Stimulated activated CD8-positive, alpha-beta memory T cell treated with anti-CD3 and anti-CD28 coated beads, Interleukin-12 subunit alpha, Interleukin-12 subunit beta, amount 100 ng/mL, for 1 hour (primary cell): ENCODE measurements around the gene RPL36.

Experiments
- DNase-seq: peaks from one replicate; pipeline ENCODE4 v3.0.0-alpha.2; 2020; ENCODE audit warnings: low read depth

RPL36 gene

GRCh38 chr19:5690125-5690954, at the start of gene RPL36:
RPL36 (plus strand) TSS chr19:5690295; CDS start chr19:5690508, 213 bp downstream.
- peak; percentile 97 for DNase-seq

- DNase-seq = no peak
Measured at GRCh38 chr19:5641171-5641570, 48.9 kb upstream of the RPL36 start.

GRCh38 chr19:5642204-5642603, 47.9 kb upstream of the RPL36 start:
- no peak for DNase-seq

- DNase-seq = no peak
Measured at GRCh38 chr19:5643060-5643459, 47.0 kb upstream of the RPL36 start.

DNA sequence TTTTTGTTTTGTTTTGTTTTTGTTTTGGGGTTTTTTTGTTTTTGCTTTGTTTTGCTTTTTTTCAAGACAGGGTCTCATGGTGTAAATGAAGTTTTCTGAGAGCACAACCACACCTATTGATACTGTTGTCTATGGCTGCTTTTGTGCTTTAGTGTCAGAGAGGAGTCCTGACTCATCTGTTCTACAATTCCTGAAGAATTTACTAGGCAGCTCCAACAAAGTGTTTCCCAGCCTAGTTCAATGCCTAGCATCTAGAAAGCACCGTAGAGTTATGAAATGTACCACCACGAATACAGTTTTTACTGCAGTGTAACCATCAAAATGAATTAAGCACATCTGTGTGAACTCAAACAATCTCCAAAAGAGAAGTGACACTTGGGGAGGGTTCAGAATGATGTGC, 46.1 kb upstream of the RPL36 start:
- DNase-seq = no peak

DNA sequence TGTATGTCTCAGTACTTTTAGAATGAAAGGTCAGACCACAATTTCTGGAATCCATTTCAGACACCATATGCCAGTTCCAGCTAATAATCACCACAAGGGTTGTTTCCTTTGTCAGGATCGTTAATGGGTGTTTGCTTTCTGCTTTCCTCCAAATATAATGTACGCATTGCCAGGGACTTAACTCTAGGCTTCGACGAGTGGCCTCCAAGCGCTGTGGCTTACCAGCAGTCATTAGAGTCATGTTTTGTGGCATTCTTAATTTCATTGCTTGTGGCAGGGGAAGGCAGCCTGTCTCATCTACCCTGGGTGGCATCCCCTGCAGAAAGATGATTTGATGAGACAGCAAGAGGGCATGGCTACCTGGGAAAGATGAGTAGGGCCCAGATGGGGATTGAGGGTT, 44.7 kb upstream of the RPL36 start:
- DNase-seq = no peak

GRCh38 chr19:5646703-5647102, 43.4 kb upstream of the RPL36 start:
- no peak for DNase-seq

- no peak for DNase-seq
Measured at GRCh38 chr19:5648464-5648863, 41.6 kb upstream of the RPL36 start.

- DNase-seq = no peak
Measured at GRCh38 chr19:5651361-5651760, 38.7 kb upstream of the RPL36 start.

- no peak for DNase-seq
Measured at GRCh38 chr19:5652261-5652660, 37.8 kb upstream of the RPL36 start.

- no peak for DNase-seq
Measured at GRCh38 chr19:5654931-5655330, 35.2 kb upstream of the RPL36 start.

DNA sequence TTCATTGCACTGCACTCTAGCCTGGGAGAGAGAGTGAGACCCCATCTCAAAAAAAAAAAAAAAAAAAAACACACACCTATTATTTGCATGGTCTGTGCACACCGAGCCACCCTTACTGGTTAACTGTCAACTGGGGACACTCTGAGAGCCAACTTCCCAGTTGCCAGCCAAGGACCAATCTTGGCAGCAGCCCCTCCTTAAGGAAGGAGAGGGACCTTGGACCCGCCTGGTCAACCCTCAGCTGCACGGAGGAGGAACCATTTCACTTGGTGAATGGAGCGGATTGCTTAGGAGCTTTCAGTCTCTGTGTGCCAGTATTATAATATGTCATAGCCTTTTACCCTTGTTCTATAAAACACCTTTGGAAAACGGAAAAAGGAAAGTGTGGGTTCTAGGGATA, 34.7 kb upstream of the RPL36 start:
- DNase-seq = no peak

- DNase-seq = no peak
Measured at GRCh38 chr19:5661483-5661882, 28.6 kb upstream of the RPL36 start.

GRCh38 chr19:5663904-5664303, 26.2 kb upstream of the RPL36 start:
- DNase-seq = no peak

DNA sequence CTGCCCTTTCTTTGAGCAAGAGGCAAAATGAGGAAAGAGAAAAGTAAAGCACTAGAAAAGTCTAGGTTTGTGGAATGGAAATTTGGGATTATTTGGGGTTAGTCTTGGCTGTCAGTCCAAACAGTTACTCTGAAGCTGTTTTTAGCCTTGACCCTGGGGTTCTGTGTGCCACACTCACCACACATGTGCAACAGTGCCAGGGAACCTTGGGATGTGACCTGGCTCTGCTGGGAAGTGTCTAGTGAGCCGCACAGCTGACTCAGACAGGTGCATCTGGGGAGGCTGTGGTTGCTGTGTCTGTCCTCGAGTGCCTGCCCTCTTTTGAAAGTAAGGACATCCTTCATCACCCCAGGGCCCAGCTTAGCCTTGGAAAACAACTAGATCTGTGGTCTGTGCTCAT, 25.6 kb upstream of the RPL36 start:
- no peak for DNase-seq

- no peak for DNase-seq
Measured at GRCh38 chr19:5665781-5666513, 24.1 kb upstream of the RPL36 start.

DNA sequence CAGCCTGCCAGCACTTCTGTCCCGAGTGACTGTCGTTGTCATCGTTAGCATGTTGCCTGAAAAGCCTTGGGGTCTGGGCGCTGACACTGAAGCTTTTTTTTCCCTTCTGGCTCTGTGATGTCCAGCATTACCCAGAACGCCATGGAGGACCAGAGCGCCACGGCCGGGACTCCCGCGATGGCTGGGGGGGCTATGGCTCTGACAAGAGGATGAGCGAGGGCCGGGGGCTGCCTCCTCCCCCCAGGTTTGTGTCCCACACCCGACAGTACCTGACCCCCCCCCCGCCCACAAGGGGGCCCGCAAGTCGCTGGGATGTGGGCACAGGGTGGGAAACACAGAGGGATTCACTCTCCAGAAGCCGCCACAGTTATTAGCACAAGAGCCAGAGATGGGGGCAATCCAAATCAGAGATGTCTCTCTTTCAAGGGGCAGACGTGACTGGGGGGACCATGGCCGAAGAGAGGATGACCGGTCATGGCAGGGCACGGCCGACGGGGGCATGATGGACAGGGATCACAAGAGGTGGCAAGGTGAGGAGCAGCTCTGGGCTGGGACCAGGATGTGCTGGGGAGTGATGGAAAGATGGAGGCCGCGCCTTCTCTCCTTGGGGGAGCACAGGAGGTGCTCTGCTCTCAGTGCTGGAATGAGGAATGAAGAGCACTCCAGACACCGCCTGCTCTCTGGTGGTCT, 23.0 kb upstream of the RPL36 start:
- DNase-seq = no peak

DNA sequence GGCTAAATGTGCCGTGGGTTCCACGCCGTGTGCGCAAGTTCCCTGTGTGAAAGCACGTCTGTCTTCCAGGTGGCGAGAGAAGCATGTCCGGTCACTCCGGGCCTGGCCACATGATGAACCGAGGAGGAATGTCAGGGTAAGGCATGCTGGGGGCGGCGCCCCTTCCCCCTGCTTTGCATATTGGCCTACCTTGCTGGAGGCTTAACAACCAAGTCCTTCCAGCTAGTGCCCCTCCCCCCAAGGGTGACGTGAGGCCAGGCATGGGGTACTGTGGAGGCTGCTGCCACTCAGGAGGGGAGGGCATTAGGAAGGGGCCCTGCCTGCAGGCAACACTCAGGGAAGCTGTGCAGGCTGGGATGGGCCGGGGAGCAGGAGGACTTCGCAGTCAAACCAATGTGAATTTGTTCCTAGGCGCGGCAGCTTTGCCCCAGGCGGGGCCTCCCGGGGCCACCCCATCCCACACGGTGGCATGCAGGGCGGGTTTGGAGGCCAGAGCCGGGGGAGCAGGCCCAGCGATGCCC, 22.3 kb upstream of the RPL36 start:
- DNase-seq = no peak

- no peak for DNase-seq
Measured at GRCh38 chr19:5669212-5669611, 20.9 kb upstream of the RPL36 start.

DNA sequence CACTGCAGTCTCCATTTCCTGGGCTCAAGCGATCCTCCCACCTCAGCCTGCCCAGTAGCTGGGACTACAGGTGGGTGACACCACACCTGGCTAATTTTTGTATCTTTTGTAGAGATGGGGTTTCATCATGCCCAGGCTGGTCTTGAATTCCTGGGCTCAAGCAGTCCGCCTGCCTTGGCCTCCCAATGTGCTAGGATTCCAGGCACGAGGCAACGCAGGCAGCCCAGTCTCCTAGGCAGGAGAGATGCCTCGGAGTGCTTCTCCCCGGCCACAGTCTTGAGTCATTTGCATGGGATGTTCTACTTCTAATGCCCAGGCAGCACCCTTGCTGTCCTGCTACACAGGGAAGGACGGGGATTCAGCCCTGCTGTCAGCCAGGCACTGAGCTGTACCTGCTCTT, 18.5 kb upstream of the RPL36 start:
- DNase-seq = no peak

DNA sequence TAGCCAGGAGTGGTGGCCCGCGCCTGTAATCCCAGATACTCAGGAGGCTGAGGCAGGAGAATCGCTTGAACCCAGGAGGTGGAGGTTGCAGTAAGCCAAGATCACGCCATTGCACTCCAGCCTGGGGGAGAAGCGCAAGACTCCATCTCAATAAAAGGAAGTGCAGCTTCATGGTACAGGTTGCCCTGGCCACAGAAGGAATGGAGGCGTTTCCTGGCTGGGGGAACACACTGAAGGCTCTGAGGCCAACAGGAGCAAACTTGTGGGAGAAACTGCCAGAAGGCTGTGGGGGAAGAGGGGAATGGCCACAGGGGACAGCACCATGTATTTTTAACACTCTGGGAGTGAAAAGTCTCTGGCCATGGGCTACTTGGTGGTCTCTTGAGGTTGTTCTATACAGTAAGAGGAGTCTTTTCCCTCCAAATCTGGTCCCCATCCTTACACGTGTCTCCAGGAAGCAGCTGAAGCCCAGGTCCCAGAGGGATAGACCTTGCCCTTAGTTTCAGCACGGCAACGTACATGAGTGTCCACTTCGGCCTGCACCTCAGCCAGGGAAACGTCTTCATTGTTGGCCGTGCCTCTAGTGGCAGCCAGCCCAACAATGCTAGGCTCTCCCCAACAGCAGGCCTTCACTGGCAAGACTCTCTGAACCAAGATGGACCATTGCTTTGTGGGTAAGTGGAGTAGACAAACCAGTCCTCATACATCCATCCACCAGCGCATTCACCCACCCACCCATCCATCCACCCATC, 17.2 kb upstream of the RPL36 start:
- DNase-seq = no peak

- no peak for DNase-seq
Measured at GRCh38 chr19:5673752-5674151, 16.3 kb upstream of the RPL36 start.
